ENCODE measurements around the gene RPL36. TPM values are rescaled to one million over a fixed set of nuclear protein-coding genes. Genes with fewer than 3 reads are reported as not detected.

The RPL36 gene
- total and polyA plus RNA-seq, 9 of the 15 experiments (the other 6 are each of a cell fraction or from before 2014, with no cell fraction given) = 350 to 3,412 (median 1,507) TPM

DNA sequence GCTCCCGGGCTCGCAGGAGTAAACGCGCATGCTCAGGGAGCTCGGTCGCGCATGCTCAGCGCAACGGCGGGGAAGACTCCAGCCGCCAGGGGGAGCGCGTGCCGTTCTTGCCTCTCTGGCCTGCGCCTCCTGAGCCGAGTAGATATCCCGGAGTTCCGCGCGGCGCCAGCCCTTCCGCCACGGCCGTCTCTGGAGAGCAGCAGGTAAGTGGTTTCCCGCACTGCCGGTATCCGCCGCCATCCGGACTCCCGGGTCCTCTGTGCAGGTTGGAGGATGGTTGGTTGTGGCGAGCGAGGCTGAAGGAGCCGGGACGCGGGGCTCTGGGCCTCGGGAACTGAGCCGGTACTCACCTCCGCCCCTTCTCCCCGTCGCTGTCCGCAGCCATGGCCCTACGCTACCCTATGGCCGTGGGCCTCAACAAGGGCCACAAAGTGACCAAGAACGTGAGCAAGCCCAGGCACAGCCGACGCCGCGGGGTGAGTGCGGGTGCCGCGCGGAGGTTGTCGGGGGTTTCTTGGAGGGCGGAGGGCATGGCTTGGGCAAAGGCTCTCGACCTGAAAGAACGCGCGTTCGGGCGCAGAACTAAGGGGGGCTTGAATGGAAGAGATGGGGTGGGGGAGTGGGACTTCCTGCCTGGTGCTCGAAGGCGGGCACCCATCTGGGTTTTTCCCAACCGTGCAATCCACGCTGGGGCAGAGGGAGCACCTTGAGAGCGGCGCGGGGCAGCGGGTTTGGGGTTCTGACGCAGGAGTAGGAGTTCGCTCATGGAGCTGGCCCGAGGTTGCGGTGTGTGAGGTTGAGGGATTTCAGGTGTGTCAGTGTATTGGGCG lies at the start of gene RPL36 (continued):
- peak; percentile 15; the same call in 1 of the 2 replicates for TF ChIP-seq RAD51 (IDR thresholded peaks at IDR 0.05; ENCODE audit: borderline replicate concordance, low read depth)
- no peak for TF ChIP-seq CBX2 (IDR thresholded peaks at IDR 0.05; ENCODE audit: insufficient read depth, low read length, poor library complexity, severe bottlenecking)
- TF ChIP-seq SMARCA4 (IDR thresholded peaks at IDR 0.05) = no peak
- no peak for TF ChIP-seq NFXL1 (CRISPR knock-in tag; IDR thresholded peaks at IDR 0.05)
- TF ChIP-seq ZNF507 (tag; conservative IDR thresholded peaks at IDR 0.05) = no peak
- no peak for TF ChIP-seq ATF3 (IDR thresholded peaks at IDR 0.05)
- peak; percentile 80 for TF ChIP-seq ATF3 (CRISPR knock-in tag; conservative IDR thresholded peaks at IDR 0.05)
- TF ChIP-seq ZNF146 (CRISPR knock-in tag; IDR thresholded peaks at IDR 0.05; ENCODE audit: unreplicated experiment) = no peak
- TF ChIP-seq DPF2 (IDR thresholded peaks at IDR 0.05) = 0 out of 2 replicates have a peak, but pooled peaks have one; percentile 13
- no peak; the same call in 1 of the 2 replicates for TF ChIP-seq ZBTB9 (CRISPR knock-in tag; IDR thresholded peaks at IDR 0.05)
- TF ChIP-seq SMARCA5 (IDR thresholded peaks at IDR 0.05) = no peak
- no peak for TF ChIP-seq ZNF134 (CRISPR knock-in tag; conservative IDR thresholded peaks at IDR 0.05)

Measured in K562 (cell line).